Testis (tissue), 2 donors: ENCODE measurements around the gene PPTC7.

Experiments used
- CTCF ChIP-seq, 3 experiments: fragments of 450-650 bp in 2 of 3; fragments of 200-600 bp in 1 of 3; sonication (generic) in 1 of 3; IDR thresholded peaks; one replicate each; pipeline ENCODE4 v1.5.1; 2016 to 2019; ENCODE audit warnings: antibody characterized with exemption in 3 of 3, mild to moderate bottlenecking in 2 of 3, moderate library complexity in 1 of 3
- POLR2A ChIP-seq: fragments of 450-650 bp; IDR thresholded peaks from one replicate; pipeline ENCODE4 v1.6.1; 2017; ENCODE audit warnings: antibody characterized with exemption, mild to moderate bottlenecking, moderate library complexity

DNA sequence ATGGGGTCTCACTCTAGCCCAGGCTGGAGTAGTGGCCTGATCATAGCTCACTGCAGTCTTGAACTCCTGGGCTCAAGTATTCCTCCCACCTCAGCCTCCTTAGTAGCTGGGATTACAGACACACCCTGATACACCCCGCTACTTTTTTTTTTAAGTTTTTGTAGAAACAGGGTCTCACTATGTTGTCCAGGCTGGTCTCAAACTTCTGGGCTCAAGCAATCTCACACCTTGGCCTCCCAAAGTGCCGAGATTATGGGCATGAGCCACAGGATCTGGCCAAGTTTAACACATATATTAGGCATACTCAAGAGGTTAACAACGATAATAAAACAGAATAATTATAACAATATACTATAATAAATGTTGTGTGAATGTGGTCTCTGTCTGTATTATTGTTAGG lies 25.8 kb downstream of the PPTC7 start:
- no peak for TF ChIP-seq CTCF (IDR thresholded peaks at IDR 0.05)
- no peak for TF ChIP-seq POLR2A
